Stimulated activated CD8-positive, alpha-beta memory T cell treated with anti-CD3 and anti-CD28 coated beads, Interleukin-15, amount 100 ng/mL, for 4 hours (primary cell): ENCODE measurements around the gene SGMS1.

Experiments used
- DNase-seq, 2 donors: peaks; one replicate each; pipeline ENCODE4 v3.0.0-alpha.2; 2020; ENCODE audit warnings: low read depth in 2 of 2

SGMS1 gene

DNA sequence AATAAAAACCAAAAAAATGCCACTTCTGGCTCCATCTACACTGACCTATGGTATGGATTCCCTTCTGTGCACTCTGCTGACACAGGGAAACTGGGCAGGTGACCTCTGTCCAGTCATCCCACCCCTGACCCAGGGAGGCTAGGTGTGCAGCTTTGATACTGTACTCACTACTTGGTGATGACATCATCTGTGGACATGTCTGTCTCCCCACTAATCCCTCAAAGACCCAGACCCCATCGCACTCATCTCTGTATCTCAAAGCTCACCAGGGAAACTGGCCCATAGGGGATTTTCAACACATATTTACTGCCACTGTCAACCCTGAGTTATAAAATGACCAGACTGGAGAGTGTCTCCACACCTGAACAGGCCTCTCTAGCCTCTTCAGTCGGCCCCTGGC is 10.6 kb downstream of the SGMS1 start:
- no peak for DNase-seq

DNA sequence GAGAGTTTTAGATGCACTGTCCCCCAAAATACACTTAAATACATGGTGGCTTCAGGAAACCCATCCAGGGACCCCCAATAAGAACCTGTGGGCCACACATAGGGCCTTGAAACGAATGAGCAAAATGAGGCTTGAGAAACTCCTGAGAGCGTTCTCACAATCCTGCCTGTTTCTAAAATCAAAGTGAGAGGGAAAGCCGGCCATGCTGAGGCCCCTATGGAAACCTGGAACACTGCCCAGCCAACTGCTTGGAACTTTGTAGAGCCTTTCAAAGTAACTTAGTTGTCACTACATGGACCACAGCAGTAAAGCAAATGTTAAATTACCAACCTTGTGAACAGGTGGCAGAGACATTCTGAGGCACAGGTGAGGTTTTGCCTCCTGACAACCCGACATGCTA is 13.4 kb downstream of the SGMS1 start:
- no peak for DNase-seq

DNA sequence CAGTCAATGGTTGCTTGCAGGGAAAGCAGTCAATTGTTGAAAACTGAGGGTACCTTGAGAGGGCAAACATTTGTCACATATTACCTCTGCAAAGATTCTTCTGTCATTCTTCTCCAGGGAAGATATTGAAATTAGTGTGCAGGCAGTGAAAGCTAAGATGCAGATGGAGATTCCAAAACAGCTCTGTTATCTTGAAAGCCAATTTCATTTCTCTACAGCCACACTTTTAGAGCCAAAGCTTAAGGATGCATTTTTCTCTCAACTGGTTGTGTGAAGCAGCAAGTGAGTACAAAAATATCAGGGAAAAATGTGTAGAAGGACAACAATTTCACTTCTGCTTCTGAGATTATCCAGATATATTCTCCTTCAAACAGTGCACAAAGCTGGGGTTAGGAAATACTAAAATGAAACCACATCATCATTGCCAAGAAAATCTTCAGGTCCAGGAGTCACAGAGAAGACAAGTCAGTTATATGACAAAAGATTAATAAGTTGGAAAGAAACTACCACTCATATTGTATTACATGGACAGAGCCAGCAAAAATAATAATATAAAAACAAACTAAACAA is 16.3 kb downstream of the SGMS1 start:
- no peak for DNase-seq

DNA sequence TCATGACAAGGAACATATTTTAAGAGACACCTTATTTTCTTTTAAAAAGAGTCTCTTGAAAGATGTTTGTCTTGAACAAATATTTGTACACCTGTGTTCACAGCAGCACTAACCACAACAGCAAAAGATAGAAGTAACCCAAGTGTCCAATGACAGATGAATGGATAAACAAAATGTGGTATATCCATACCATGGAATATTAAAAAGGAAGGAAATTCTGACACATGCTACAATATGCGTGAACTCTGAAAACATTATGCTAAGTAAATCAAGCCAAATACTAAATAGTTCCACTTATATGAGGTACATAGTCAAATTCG is 17.8 kb downstream of the SGMS1 start:
- no peak for DNase-seq

DNA sequence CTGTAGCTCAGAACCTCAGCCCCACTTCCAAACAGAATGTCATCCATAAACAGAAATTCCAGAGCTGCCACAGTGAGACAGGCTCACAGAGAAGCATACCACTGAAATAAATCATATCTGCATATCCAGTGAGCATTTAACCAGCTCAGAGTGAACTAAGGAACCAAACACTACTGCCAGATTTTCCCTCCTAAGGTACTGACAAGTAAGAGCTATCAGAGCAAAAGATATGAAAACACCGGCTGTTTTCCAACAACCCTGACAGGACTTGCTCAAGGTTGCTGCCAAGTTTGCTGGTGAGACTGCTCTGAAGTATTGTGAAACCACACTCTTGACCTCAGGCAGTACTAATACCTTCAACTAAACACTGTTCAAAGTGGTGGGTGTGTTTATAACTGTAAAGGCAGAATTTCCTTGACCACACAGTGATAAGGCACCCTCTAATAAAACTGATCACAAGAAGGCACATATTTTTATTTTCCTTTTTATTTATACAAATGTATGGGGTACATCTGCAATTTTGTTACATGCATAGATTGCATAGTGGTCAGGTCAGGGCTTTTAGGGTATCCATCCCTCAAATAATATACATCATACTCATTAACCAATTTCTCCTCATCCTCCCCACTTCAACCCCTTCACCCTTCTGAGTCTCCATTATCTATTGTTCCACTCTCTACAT is 18.3 kb downstream of the SGMS1 start:
- DNase-seq, result no peak

DNA sequence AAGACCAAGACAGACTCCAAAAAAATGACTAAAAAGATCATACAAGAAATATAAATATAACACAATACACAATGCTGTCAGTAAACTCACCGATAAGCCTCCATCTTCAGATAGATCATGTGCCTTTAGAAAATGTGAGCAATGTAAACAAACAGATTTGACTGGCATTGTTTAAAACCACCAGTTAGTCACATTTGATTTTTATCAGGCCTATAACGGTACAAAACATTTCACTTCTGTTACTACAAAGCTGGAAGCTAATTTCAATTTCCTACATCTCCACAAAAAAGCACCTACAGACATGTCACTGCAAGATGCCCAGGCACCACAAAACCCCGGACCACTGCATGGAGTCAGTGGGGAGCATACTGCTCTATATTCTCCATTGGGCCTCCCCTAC is 18.9 kb downstream of the SGMS1 start:
- no peak for DNase-seq

DNA sequence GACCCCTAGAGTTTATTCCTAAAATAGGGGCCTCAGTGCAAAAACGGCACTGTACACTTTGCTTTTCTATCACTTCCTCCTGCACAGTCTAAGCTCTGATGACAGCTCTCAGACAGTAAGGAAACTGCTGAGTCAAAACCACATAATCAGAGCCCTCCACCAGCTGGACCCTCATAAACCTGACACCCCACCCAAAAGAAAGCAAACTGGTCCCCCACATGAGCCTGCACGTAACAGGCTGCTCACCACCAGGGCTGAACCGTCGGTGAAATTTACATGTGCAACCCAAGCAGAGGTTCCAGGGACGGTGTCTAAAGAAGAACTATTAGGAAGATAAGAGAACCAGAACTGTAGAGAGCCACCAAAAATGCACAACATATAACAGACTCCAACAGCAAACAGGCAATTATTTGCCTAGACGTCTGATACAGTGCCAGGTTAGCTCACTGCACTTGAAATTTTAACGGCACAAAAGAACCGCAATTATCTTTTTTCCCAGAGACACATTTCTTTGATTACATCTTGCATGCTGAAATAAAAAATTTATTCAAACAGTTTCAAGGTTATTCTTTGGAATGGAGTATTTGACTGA is 19.6 kb downstream of the SGMS1 start:
- no peak for DNase-seq

DNA sequence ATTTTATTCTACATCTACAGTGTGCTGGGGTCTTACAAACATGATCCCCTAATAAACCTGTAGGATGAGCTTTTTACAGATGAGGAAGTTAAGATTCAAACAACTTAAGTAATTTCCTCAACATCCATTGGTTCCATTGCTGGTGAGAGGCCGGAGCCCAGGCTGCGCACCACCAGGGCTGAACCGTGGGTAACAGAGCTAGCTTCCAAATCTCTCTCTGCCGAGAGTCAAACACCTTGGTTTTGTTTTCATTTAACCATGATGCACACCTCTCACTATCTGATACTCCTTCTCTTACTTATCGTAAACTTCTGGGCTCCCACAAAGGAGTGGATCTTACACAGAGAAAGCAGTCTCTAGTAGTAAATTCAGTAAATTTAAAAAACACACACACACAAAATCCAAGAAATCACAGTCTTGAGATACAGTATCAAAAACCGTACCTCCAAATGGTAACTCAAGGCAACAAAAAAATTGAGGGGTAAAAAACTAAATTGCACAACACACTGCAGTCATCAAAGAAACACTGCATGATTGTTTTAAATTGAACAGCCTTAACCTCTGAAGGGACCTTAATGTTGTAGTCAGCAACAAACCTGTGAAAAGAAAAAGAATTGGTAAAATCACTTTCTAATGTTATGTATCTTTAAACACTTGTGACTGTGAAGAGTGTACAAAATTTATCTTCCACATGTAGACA is 20.5 kb downstream of the SGMS1 start:
- no peak for DNase-seq

DNA sequence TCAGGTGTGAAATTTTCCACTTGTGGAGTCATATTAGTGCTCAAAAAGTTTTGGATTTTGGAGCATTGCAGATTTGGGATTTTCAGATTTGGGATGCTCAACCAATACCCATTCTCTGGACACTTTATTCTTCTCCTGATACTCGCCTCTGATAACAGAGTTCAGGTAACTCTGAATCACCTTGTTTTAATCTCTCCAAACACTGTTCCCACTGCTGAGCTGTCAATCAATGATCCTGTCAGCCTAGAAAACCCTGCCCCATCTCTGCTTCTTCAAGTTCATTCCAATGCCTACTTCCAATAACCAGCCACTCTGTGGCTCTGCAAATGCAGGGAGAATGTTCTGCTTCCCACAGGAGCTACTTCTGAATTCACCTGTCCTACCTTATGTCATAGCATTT is 21.8 kb downstream of the SGMS1 start:
- no peak for DNase-seq

DNA sequence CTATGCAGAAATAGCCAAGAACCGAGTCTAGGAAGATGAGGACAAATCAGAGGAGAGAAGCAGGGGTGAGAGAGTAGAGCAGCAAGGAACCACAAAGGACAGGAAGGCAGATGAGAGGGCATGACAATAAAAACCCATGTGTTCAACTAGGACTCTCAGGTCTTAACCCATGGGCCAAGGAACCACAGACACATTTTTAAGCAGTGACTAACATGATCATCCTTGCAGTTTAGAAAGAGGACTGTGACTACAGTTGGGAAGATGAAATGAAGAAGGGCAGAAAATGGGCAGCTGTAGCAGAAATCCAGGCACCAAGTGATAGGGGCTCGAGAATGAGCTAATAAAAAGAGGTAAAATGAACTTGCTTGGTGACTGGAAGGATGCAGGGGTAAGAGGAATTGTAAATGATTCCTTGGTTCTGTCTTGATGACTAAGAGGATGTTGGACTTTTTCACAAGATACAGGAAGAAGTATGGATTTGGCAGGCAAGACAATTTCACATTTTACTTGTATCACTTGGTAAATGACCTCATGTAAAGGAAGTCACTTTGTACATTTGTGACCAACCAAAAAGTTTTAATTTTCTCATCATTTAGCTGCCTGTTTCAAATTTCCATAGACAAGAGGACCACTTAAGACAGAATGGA is 22.8 kb downstream of the SGMS1 start:
- DNase-seq, result no peak

DNA sequence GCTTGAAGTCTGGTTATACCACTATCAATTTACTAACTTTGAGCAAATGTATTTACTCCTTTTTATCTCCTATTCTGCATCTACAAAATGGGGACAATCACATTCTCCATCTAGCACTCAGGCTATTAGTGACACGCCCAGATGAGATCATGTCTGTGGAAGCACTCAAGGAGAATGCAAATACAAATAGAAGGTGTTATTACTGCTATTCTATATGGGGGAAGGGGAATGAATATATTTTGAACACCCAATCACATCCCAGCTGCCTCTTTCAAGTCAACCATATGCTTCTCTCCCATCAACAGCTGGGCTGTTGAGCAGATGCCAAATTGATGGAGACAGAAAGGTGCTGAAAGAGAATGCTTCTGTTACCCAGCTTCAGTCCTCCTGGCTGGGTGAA is 23.5 kb downstream of the SGMS1 start:
- DNase-seq, result no peak

DNA sequence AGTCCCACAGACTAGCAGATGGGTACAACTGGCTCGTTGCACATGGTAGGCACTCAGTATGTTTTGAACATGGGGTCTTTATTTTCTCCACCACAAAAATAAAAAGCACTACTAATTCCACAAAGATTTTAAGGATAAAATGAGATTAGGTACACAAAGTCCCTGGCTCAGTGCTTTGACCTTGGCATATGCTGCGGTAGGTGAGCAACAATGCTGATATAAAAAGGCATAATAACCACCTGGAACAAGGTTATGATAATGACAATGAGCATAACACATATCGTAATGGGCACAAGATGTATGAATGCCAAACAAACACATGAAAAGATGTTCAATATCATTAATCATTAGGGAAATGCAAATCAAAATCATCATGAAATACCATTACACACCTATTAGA is 26.9 kb downstream of the SGMS1 start:
- DNase-seq, result no peak

DNA sequence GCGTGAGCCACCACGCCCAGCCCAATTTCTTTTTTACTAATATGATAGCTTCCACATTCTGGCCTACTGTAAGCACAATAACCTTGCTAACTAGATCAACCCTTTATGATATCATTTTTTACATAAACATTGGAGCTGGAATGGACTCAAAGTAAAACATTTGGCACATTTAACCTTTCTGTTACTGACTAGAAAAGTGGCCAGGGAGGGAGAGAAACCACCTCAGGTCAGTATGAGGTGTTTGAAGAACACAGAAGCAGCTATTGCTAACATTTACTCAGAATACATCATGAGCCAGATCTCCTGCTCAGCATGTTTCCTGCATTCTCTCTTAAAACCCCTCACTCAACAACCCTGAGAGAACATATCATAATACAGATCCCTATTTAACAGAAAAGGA is 27.3 kb downstream of the SGMS1 start:
- no peak for DNase-seq

DNA sequence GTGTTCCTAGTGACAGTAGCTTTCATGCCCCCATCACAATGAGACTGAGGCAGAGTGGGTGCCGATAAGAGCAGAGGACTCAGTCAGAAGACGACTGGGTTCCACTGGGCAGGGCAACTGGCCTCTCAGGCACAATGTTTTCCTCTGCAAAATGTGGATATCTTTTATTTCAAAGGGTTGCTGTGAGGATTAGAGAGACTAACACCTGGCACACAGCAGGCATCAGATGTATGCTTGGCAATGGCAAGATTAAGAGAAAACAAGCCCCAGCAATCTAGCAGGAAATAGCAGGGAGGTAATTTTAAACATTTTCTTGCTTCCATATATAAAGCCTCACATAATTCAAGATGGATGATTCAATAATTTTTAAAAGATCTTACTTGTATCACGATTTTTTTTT is 28.0 kb downstream of the SGMS1 start:
- no peak for DNase-seq

DNA sequence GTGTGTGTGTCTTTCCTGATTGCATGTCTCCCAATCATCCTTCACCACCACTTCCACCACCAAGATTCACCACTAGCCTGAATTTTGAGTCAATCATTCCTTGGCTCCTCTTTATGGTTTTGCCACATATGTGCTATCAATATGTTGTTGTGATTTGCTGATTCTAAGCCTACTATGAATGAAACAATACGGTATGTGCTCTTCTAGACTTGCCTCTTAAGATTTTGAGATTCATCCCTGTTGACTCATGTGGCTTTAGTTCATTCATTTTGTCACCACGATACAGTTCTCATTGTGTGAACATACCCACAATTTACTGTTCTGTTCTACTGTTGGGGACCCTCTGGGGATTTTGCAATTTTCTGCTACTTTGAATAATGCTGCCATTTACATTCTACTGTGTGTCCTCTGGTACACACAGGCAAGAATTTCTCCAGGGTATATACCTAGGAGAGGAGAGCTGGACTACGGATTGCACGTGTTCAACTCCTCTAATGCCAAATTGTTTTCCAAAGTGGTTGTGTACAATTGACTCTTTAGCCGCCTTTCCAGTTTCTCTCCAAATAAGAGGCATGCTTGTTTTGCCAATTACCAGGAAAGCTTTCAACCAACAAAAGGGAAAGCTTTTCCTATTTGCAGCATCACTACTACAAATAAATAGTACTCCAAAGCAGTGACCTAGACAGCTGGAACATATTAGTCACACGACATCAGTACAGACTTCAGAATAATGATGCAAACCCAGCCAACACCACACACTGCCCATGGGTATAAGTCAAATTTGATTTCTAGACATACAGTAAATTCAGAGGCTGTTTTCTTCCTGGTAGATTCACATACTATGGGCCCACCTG is 30.0 kb downstream of the SGMS1 start:
- DNase-seq, result no peak

DNA sequence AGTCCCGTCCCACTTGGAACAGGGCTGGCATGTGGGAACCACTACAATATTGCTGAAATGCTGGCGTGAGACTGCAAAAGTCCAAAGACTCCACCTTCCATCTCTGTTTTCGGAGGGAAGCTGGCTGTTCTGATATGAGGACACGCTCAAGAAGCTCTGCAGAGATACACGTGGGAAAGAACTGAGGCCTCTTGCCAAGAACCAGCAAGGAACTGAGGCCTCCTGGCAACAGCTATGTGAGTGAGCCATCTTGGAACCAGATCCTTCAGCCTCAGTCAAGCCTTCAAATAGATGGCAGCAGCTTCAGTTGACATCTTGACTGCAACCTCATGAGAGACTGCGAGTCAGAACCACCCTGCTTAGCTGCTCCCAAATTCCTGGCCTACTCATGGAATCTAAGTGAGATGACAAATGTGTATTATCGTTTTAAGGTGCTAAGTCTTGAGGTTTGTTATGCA is 30.8 kb downstream of the SGMS1 start:
- DNase-seq, result no peak

DNA sequence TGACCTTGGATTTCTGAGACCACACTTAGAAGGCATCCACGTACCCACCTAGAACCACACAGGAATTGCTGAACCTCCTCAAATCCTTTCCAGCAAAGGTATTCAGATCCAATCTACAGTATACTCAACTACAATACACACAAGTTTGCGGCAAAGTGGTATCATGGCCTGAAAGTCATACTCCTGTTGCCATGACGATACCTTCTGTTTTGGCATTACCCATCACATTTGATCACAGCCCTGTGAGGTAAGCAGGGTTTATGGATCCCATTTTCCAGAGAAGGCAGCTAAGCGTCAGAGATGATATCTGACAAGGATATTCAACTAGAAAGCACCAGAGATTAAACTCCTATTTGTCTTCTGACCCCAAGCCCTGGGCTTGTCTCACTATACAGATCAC is 32.8 kb downstream of the SGMS1 start:
- no peak for DNase-seq

DNA sequence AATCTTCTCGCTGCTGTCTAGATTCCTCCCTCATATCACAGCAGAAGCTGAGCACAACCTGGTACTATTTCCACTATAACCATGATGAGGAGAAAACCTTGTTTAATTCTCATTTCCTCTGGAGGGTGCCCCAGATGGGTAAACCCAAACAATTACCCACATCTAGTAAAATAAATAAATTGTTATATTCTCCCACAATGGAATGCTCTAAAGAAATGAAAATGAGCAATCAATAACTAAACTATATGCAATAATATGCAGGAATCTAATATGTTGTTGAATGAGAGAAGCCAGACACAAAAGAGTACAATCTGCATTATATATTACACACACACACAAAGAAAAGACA is 37.0 kb downstream of the SGMS1 start:
- no peak for DNase-seq

DNA sequence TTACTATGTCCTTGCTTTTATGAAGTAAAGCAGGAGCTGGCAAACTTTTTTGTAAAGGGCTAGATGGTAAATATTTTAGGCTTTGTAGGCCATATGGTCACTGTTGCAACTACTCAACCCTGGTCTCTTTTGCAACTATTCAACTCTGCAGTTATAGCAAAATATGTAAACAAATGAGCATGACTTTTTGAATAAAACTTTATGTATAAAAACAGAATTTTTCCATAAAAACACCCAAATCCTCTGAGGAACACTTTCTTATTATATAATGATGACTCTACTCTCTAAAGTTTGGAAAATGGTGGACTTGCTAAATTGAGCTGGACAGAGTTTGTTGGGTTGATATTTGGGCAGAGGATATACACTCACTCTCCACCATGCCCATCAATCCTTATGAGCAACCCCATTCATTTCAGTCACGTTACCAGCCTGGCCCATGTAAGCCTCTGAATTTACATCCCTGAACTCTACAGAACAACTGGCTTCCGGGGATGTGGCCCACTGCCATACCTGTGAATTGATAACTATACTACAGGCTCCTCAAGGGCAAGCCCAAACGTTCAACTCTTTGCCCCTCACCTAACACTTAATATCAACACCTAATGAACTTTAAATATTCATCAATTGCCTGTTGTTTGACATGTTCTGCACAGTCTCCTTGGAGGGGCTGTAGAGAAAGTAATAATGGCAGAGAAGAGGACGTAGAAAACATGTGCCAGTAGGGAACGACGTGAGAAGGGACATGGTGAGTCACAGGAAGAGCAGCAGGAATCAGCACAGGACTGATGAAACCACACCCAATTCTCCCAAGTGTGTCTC is 37.6 kb downstream of the SGMS1 start:
- no peak for DNase-seq

DNA sequence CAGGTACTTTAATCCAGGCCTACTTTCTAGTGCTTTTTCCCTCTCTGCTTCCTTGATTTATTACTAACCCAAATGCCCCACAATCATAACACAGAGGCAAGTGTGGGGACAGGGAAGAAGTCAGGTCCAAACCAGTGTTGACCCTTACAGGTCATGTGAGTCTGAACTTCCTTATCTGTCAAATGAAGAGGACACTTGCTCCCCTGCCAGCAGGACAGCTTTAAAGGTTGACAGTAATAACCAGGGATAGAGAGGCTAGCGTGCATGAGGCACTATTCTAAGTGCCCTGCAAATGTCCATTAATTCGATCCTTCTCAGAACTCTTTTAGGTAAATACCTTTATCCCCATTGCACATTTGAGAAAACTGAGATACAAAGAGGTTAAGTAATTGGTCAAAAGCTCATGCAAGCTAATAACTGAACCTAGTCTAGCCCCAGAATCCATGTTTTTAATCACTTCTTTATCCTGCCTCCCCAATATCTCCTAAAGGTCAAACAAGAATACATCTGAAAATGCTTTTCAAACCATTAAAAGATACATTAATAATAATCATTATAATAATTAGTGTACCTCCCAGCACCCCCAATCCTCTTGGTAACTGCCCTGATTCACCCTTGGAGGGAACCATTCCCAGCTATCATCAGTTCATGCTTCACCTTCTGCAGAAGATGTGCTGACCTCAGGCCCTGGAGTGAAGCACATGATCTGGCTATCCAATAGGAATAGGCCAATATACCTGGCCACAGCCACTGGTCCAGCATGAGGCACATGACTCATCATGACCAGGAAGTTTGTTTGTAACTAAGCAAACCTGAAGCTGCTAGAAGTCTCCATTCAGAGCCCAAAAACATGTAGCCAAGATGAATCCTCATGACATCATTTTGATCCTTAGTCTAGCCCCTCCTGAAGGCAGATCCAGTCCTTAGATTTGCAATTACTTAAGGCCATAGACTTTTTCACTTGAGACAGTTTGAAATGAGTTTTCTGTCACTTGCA is 40.7 kb downstream of the SGMS1 start:
- DNase-seq, result no peak
